ENCODE measurements around the gene LRMDA. TPM values are rescaled to one million over a fixed set of nuclear protein-coding genes. Genes with fewer than 3 reads are reported as not detected.

Gene LRMDA
- total RNA-seq, 1 donor from 2014 or later, result not detected

GRCh38 chr10:75866731-75867130 lies 435.3 kb downstream of the LRMDA start:
- no peak for ATAC-seq (ENCODE audit: low read depth)
- no peak overlapping the region for H3K4me3 Mint-ChIP-seq
- ChIA-PET CTCF (no interaction called here), POLR2A (no interaction called here)
- no peak for TF ChIP-seq CTCF (IDR thresholded peaks at IDR 0.05)
- H3K27me3 Mint-ChIP-seq, result no peaks in the 10 kb centered on the region
- intact Hi-C loops (cut with micrococcal nuclease), result no loop called here
- no peaks in the 10 kb centered on the region for H3K9me3 Mint-ChIP-seq
- no peaks in the 10 kb centered on the region for H3K4me1 Mint-ChIP-seq
- H3K27ac Mint-ChIP-seq, result no peak overlapping the region
- DNase-seq, result no peak
- no peaks in the 10 kb centered on the region for H3K36me3 Mint-ChIP-seq (ENCODE audit: low read depth)

GRCh38 chr10:75868574-75868973 lies 437.1 kb downstream of the LRMDA start:
- CTCF ChIA-PET, result no interaction called here
- H3K27me3 Mint-ChIP-seq, result no peaks in the 10 kb centered on the region
- POLR2A ChIA-PET, result no interaction called here
- H3K4me1 Mint-ChIP-seq, result no peaks in the 10 kb centered on the region
- no peaks in the 10 kb centered on the region for H3K36me3 Mint-ChIP-seq (ENCODE audit: low read depth)
- no peak overlapping the region for H3K27ac Mint-ChIP-seq
- no peaks in the 10 kb centered on the region for H3K9me3 Mint-ChIP-seq
- DNase-seq (no peak), ATAC-seq (ENCODE audit: low read depth) (no peak)
- no peak overlapping the region for H3K4me3 Mint-ChIP-seq
- no peak for TF ChIP-seq CTCF (IDR thresholded peaks at IDR 0.05)
- intact Hi-C loops (cut with micrococcal nuclease), result no loop called here

- Mint-ChIP-seq H3K27ac (no peak overlapping the region), H3K27me3 (no peaks in the 10 kb centered on the region), H3K9me3 (no peaks in the 10 kb centered on the region), H3K4me1 (no peaks in the 10 kb centered on the region), H3K4me3 (no peak overlapping the region), H3K36me3 (ENCODE audit: low read depth) (no peaks in the 10 kb centered on the region)
- POLR2A ChIA-PET, result no interaction called here
- no peak for ATAC-seq (ENCODE audit: low read depth)
- intact Hi-C loops (cut with micrococcal nuclease), result no loop called here
- CTCF ChIA-PET, result no interaction called here
- TF ChIP-seq CTCF (IDR thresholded peaks at IDR 0.05), result no peak
- no peak for DNase-seq
Observed at GRCh38 chr10:75870039-75870645, 438.7 kb downstream of the LRMDA start.

- no peaks in the 10 kb centered on the region for H3K9me3 Mint-ChIP-seq
- ChIA-PET POLR2A (no interaction called here), CTCF (no interaction called here)
- no peak for ATAC-seq (ENCODE audit: low read depth)
- H3K4me1 Mint-ChIP-seq, result no peaks in the 10 kb centered on the region
- TF ChIP-seq CTCF (IDR thresholded peaks at IDR 0.05), result no peak
- H3K36me3 Mint-ChIP-seq (ENCODE audit: low read depth), result no peaks in the 10 kb centered on the region
- no peak overlapping the region for H3K27ac Mint-ChIP-seq
- H3K27me3 Mint-ChIP-seq, result no peaks in the 10 kb centered on the region
- H3K4me3 Mint-ChIP-seq, result no peak overlapping the region
- DNase-seq, result no peak
- intact Hi-C loops (cut with micrococcal nuclease), result no loop called here
Observed at GRCh38 chr10:75875740-75876139, 444.3 kb downstream of the LRMDA start.

GRCh38 chr10:75876710-75877109 lies 445.3 kb downstream of the LRMDA start:
- intact Hi-C loops (cut with micrococcal nuclease), result no loop called here
- no peak for DNase-seq
- no peak for TF ChIP-seq CTCF (IDR thresholded peaks at IDR 0.05)
- POLR2A ChIA-PET, result no interaction called here
- ATAC-seq (ENCODE audit: low read depth), result no peak
- Mint-ChIP-seq H3K4me1 (no peaks in the 10 kb centered on the region), H3K27ac (no peak overlapping the region), H3K36me3 (ENCODE audit: low read depth) (no peaks in the 10 kb centered on the region), H3K4me3 (no peak overlapping the region), H3K27me3 (no peaks in the 10 kb centered on the region), H3K9me3 (no peaks in the 10 kb centered on the region)
- CTCF ChIA-PET, result no interaction called here

Measured in activated B cell treated with CpG ODN at 0.5 μM for 24 hours (primary cell).